ENCODE results near the gene TDRD9.

The TDRD9 gene

GRCh38 chr14:104080376-104081260 is 152.4 kb downstream of the TDRD9 start:
- DNase-seq, result no peak

GRCh38 chr14:104081261-104081835 is 153.1 kb downstream of the TDRD9 start:
- no peak for DNase-seq

GRCh38 chr14:104081951-104082464 is 153.8 kb downstream of the TDRD9 start:
- DNase-seq, result no peak

- DNase-seq, result no peak
Measured at GRCh38 chr14:104082807-104083206, 154.6 kb downstream of the TDRD9 start.

GRCh38 chr14:104084251-104085002 is 156.2 kb downstream of the TDRD9 start:
- DNase-seq, result no peak

- DNase-seq, result no peak
Measured at GRCh38 chr14:104085032-104085888, 157.0 kb downstream of the TDRD9 start, which contains the start of gene ASPG. Gene ASPG, plus strand, starts transcription at chr14:104085700. Its CDS starts 71 bp downstream, at chr14:104085771.

GRCh38 chr14:104085889-104086201 is 157.6 kb downstream of the TDRD9 start:
- no peak for DNase-seq

GRCh38 chr14:104086210-104086660 is 158.0 kb downstream of the TDRD9 start:
- DNase-seq, result no peak

- no peak for DNase-seq
Measured at GRCh38 chr14:104086661-104087461, 158.6 kb downstream of the TDRD9 start.

GRCh38 chr14:104087505-104087904 is 159.2 kb downstream of the TDRD9 start:
- no peak for DNase-seq

- no peak for DNase-seq
Measured at GRCh38 chr14:104087981-104088850, 160.0 kb downstream of the TDRD9 start.

GRCh38 chr14:104090071-104090748 is 162.0 kb downstream of the TDRD9 start:
- DNase-seq, result no peak

- DNase-seq, result no peak
Measured at GRCh38 chr14:104091061-104091926, 163.0 kb downstream of the TDRD9 start.

- DNase-seq, result no peak
Measured at GRCh38 chr14:104091927-104092771, 163.9 kb downstream of the TDRD9 start.

- DNase-seq, result no peak
Measured at GRCh38 chr14:104092931-104093365, 164.7 kb downstream of the TDRD9 start.

GRCh38 chr14:104093366-104094055 is 165.3 kb downstream of the TDRD9 start:
- no peak for DNase-seq

- no peak for DNase-seq
Measured at GRCh38 chr14:104094056-104094708, 165.9 kb downstream of the TDRD9 start.
